T-helper 17 cell (primary cell): ENCODE measurements around the gene UBASH3B. TPM values are rescaled to one million over a fixed set of nuclear protein-coding genes. Genes with fewer than 3 reads are reported as not detected.

Experiments used
- ATAC-seq: fragments of 150-1000 bp; cut with Tn5 transposase; 2 replicates; pipeline ENCODE4 v1.10.0; 2021; ENCODE audit warnings: mild to moderate bottlenecking, moderate library complexity
- DNase-seq, 3 donors: peaks; one replicate each; pipeline versions ENCODE4 v3.0.0 to v3.0.0-alpha.2; 2020 to 2021
- H3K9me3 ChIP-seq: one replicate; pipeline ENCODE4 v1.7.0; 2013; ENCODE audit warnings: low read length, mild to moderate bottlenecking; ENCODE audit not compliant: control insufficient read depth, poor library complexity, severe bottlenecking
- H3K27ac Mint-ChIP-seq: one replicate; pipeline ENCODE4 v1.8.0; 2022; ENCODE audit warnings: mild to moderate bottlenecking, moderate library complexity, mixed read lengths
- H3K27me3 Mint-ChIP-seq: one replicate; pipeline ENCODE4 v1.8.0; 2022; ENCODE audit warnings: mixed read lengths
- H3K36me3 Mint-ChIP-seq: one replicate; pipeline ENCODE4 v1.8.0; 2022; ENCODE audit warnings: low read depth, mixed read lengths
- H3K4me1 Mint-ChIP-seq: one replicate; pipeline ENCODE4 v1.8.0; 2022; ENCODE audit warnings: mild to moderate bottlenecking, mixed read lengths
- H3K4me3 Mint-ChIP-seq: one replicate; pipeline ENCODE4 v1.8.0; 2022; ENCODE audit warnings: mild to moderate bottlenecking, moderate library complexity, mixed read lengths
- total RNA-seq, 4 donors: library from RNA in 2 of 4; stranded (reverse) in 2 of 4; gene quantifications; one replicate each; pipeline ENCODE4 v1.2.3 and lab custom pipeline; 2022 to 2026

The UBASH3B gene
- total RNA-seq, 2 donors from 2014 or later: 22.6 to 23.6 TPM

DNA sequence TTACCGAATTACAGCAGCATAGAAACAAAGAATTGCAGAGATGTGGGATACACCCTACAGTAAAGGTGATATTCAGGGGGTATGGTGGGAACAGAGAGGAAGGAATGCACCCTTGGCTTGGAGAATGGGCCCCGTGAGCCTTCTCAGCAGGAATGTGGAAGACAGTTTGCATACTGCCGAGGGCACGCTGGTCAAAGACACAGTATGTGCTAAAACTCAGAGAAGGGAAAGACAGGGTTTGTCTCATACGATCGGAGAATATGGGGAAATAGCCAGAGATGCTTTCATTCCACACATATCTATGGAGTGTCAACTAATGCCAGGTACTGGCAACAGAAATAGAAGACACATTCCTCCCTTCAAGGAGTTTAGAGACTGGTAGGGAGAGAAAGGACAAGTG lies 36.9 kb downstream of the UBASH3B start:
- H3K27me3 Mint-ChIP-seq: no peaks in the 10 kb centered on the region
- no peak overlapping the region for H3K4me3 Mint-ChIP-seq
- ATAC-seq (no peak), DNase-seq (no peak)
- no peaks in the 10 kb centered on the region for H3K9me3 ChIP-seq
- peaks cover 37% of the 10 kb centered on the region for H3K4me1 Mint-ChIP-seq
- no peaks in the 10 kb centered on the region for H3K36me3 Mint-ChIP-seq
- H3K27ac Mint-ChIP-seq: peak overlapping the region; percentile 87

DNA sequence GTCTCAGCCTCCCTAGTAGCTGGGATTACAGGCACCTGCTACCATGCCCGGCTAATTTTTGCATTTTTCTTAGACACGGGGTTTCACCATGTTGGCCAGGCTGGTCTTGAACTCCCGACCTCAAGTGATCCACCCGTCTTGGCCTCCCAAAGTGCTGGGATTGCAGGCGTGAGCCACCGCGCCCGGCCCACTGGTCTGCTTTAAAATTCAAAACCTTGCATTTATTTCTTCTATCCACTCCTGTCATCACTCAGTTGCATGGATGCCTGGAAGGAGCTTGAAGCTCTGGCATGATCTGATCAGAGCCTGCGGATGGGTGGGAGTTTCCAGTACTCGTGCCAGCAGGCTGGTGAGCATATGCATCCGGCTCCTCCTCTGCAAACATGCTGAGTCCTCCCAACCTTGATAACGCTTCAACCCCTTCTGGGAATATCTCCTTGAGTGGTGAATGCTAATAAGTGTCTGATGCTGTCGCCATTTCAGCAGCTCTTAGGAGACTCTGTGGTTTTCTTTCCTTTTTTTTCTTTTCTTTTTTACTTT lies 39.6 kb downstream of the UBASH3B start:
- no peaks in the 10 kb centered on the region for H3K9me3 ChIP-seq
- ATAC-seq (no peak), DNase-seq (no peak)
- Mint-ChIP-seq H3K27ac (no peak overlapping the region), H3K4me1 (peaks cover 50% of the 10 kb centered on the region), H3K4me3 (no peak overlapping the region), H3K27me3 (no peaks in the 10 kb centered on the region), H3K36me3 (no peaks in the 10 kb centered on the region)

DNA sequence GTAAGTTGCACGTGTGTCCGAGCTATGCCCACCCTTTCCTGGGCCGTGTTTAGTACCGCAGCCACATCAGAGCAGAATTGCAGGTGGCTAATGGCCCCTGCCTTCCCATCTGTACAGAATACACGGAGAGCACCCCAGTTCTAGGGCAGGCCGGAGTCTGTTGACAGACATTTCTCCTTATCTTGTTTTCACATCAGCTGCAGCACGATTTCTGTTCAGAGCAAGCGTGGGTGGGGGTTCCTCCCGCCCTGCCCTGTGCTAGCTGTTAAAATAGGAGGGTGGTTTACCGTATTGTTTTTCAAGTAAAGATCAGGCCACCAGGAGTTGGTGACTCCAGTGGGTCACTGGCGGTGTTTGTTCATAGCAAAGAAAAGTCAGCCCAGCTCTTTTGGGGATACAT lies 41.1 kb downstream of the UBASH3B start:
- peak; percentile 24 to 39 (median 38) for DNase-seq
- peak; percentile 89 for ATAC-seq
- no peaks in the 10 kb centered on the region for H3K27me3 Mint-ChIP-seq
- peak overlapping the region; percentile 94 for H3K27ac Mint-ChIP-seq
- peaks cover 1% of the 10 kb centered on the region for H3K36me3 Mint-ChIP-seq
- H3K4me3 Mint-ChIP-seq: peak overlapping the region; percentile 84
- no peaks in the 10 kb centered on the region for H3K9me3 ChIP-seq
- H3K4me1 Mint-ChIP-seq: peaks cover 48% of the 10 kb centered on the region

DNA sequence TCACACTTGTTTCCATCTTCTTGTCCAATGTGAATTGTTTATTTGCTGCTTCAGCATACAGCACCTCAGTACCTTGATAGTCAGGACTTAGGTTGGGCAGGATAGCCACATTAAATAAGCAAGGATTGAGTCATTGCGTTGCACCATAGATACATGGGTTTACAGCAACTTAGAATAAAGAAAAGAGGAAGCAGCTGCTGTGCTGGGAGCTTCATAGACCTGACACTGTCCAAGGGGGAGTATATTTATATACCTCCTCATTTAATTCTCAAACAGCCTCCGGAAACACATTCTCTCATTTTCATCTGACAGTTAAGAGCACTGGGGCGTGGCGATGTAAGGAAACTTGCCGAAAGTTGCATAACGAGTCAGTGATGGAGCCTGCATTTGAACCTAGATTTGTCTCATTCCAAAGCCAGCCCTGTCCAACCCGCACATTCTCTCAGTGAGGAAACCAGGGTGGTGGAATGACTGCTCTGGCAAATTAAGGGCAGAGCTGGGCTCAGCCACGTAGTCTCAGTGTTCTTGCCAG lies 42.2 kb downstream of the UBASH3B start:
- Mint-ChIP-seq H3K36me3 (peaks cover 5% of the 10 kb centered on the region), H3K4me1 (peaks cover 47% of the 10 kb centered on the region), H3K27ac (peak overlapping the region; percentile 94), H3K4me3 (peak overlapping the region; percentile 84), H3K27me3 (no peaks in the 10 kb centered on the region)
- ATAC-seq (peak; percentile 69), DNase-seq (no peak)
- H3K9me3 ChIP-seq: no peaks in the 10 kb centered on the region

DNA sequence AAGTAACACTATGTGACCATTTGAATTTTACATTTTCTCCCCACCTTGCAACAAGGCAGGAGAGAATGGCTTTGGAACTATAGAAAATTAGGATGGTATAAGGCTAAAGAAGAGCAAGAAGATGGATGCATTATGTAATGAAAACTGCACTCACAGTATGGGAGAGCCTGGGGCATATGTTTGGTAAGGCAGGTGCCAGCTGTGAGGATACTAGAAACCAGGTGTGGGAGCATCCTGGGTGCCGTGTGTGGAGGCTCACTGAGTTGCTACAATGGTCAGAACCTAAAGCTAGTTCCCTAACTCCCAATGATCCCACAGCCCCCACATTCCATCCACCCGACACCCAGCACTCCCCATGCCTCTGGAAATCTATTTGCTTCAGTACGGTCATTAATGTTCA lies 42.9 kb downstream of the UBASH3B start:
- Mint-ChIP-seq H3K4me3 (peak overlapping the region; percentile 84), H3K36me3 (peaks cover 5% of the 10 kb centered on the region), H3K4me1 (peaks cover 47% of the 10 kb centered on the region), H3K27ac (peak overlapping the region; percentile 94), H3K27me3 (no peaks in the 10 kb centered on the region)
- ATAC-seq (no peak), DNase-seq (no peak)
- no peaks in the 10 kb centered on the region for H3K9me3 ChIP-seq

DNA sequence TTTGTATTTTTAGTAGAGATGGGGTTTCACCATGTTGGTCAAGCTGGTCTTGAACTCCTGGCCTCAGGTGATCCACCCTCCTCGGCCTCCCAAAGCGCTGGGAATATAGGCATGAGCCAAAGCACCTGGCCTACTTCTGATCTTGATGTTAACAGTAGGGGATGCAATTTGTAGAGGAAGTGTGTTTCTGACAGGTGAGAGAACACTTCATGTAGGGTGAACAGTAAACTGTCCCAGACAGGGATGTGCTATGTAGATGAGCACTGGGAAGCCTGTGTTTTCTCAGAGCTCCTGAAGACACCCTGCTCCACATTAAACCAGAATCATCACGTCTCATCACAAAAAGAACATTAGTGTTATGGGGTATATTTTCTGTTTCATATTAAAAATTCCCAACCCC lies 45.1 kb downstream of the UBASH3B start:
- no peaks in the 10 kb centered on the region for H3K9me3 ChIP-seq
- DNase-seq (no peak), ATAC-seq (no peak)
- Mint-ChIP-seq H3K4me1 (peaks cover 44% of the 10 kb centered on the region), H3K4me3 (no peak overlapping the region), H3K27ac (peak overlapping the region; percentile 91), H3K36me3 (peaks cover 5% of the 10 kb centered on the region), H3K27me3 (no peaks in the 10 kb centered on the region)

DNA sequence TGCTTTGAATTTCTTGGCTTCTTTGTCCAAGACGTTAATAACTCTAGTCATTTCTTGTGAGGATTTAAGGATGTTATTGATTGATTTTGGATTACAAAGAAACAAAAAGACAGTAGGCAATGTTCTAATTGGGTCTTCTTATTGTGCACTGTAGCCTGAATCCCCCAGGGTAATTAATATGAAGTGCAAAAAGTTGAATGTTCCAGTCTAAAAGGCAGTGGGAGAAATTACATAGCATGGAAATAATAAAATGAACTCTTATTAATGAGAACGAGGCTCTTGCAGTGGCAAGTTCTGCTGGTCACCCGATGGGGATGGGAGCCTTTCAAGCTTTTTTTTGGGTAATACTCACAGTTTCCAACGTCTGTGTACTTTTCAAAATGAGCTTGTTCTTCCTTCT lies 45.6 kb downstream of the UBASH3B start:
- H3K4me3 Mint-ChIP-seq: no peak overlapping the region
- ATAC-seq (no peak), DNase-seq (no peak)
- peaks cover 5% of the 10 kb centered on the region for H3K36me3 Mint-ChIP-seq
- H3K27ac Mint-ChIP-seq: peak overlapping the region; percentile 91
- no peaks in the 10 kb centered on the region for H3K27me3 Mint-ChIP-seq
- no peaks in the 10 kb centered on the region for H3K9me3 ChIP-seq
- H3K4me1 Mint-ChIP-seq: peaks cover 44% of the 10 kb centered on the region

DNA sequence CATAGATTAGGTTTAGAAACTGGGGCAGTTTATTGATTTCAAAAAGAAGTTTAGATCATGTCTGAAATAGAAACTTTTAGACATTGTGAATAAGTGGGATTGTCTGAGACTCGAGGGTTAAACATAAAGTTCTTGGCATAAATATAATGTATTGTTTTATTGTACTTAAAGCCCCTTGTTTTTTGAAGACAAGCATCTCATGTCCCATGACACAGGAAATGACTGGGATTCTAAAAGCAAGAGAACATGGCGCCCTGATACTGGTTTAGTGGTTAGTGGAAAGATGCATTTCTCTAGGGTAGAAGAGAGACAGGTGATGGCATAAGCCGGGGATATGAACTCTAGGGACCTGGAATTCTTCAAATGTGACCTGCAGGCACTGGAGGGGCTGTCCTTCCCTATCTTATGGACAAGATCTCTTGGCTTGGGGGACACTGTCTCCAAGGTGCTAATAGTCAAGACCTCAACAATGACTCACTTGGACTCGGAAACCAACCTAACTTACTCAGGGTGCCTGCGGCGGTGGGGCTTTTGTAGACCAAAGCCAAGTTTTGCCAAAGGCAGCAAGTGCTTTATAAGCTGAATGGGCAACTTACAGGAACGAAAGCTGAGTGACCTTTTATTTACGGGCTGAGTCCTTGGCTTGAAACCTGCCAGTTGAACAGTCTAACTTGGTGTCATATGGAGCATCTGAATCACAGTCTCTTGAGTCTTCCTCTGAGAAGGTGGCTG lies 48.2 kb downstream of the UBASH3B start:
- Mint-ChIP-seq H3K27ac (peak overlapping the region; percentile 91), H3K4me1 (peaks cover 26% of the 10 kb centered on the region), H3K27me3 (no peaks in the 10 kb centered on the region), H3K4me3 (peak overlapping the region; percentile 51), H3K36me3 (peaks cover 5% of the 10 kb centered on the region)
- no peak for DNase-seq
- H3K9me3 ChIP-seq: no peaks in the 10 kb centered on the region
- ATAC-seq: no peak

DNA sequence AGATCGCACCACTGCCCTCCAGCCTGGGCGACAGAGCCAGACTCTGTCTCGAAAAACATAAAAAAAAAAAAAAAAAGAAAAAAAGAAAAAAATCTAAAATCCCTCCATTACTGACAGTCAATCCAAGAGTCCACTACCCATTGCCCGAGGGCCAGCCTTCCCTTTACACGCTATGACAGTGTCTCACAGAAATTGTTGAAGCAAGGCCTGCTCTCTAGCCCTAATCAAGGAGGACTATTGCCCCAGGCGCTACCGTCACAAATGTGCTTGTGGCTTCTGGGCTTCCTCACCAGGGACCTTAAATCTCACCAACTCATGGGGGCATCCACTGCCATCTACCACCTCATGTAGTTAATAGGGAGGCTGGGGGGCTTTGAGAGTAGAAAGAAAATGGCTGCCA lies 49.9 kb downstream of the UBASH3B start:
- Mint-ChIP-seq H3K4me3 (no peak overlapping the region), H3K4me1 (peaks cover 20% of the 10 kb centered on the region), H3K27ac (no peak overlapping the region), H3K36me3 (peaks cover 5% of the 10 kb centered on the region), H3K27me3 (no peaks in the 10 kb centered on the region)
- DNase-seq (no peak), ATAC-seq (no peak)
- no peaks in the 10 kb centered on the region for H3K9me3 ChIP-seq

DNA sequence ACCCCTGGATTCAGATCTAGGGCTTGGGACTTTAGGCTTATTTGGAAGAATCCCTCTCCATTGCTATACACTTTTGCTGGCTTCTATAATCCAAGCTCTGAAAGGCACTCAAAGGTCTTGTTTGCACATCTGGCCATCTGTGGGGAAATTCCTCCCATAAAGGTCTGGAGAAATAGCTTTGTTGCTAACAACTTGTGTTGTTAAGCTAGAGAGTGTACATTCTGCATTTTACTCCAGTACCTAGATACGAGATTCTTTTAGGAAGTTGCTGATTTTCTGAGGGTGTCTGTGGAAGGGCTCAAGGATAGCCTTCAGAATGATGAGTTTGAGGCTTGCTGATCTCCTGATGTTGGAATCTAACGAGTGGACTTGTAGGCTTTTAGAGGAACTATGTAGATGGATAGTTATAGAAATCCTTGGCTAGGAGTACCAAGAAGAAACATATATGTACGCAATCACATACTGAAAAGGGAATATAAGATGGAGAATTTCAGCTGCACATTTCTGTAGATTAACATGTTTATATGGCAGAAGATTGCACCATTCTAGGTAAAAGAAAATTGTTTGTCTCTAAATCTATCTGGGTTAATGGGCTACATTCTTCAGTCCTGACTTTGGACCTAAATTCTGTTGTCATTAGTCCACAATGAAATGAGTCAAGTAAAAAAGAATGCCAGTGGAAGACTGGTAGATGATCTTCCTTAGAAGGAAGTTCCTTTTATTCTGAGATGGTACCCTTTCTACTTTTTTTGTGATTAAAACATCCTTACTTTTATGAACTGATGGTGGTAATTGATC lies 51.0 kb downstream of the UBASH3B start:
- Mint-ChIP-seq H3K36me3 (peaks cover 5% of the 10 kb centered on the region), H3K27me3 (no peaks in the 10 kb centered on the region), H3K4me1 (peaks cover 17% of the 10 kb centered on the region), H3K27ac (peak overlapping the region; percentile 9), H3K4me3 (no peak overlapping the region)
- DNase-seq (no peak), ATAC-seq (no peak)
- H3K9me3 ChIP-seq: no peaks in the 10 kb centered on the region

DNA sequence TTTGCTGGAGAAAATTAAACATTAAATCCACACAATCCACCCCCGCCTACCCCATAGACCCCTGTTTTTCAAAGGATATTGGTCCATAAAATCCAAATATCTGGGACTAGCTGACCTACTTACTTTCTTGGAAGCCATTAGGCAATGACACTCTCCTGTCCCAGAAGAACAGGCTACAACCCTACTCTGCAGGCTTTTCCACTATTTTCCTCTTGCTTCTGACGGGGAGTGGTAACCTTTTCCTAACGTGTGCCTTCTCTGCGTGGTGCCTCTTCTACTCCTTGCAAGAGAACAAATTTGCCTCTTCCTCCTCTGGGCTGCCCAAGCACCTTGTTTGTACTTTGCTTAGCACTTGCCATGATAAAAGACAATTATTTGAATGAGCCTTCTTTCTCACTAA lies 51.6 kb downstream of the UBASH3B start:
- no peak for DNase-seq
- Mint-ChIP-seq H3K4me3 (no peak overlapping the region), H3K4me1 (peaks cover 11% of the 10 kb centered on the region), H3K36me3 (no peaks in the 10 kb centered on the region), H3K27me3 (no peaks in the 10 kb centered on the region), H3K27ac (no peak overlapping the region)
- no peak for ATAC-seq
- H3K9me3 ChIP-seq: no peaks in the 10 kb centered on the region

DNA sequence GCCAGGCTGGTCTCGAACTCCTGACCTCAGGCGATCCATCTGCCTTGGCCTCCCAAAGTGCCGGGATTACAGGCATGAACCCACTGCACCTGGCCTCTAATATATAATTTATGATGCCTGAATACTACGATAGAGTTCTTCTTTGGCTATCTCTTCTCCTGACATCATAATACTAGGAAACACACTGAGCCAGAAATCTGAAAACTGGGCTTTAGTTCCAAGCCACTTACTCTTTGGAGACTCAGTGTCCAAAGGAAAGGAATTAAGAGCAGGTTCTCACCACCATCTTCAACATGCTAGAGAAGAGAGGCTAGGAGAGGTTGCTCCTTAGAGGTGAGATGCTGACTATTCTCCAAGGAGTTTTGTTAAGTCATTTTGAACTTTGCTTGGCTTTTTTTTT lies 52.4 kb downstream of the UBASH3B start:
- H3K4me1 Mint-ChIP-seq: peaks cover 10% of the 10 kb centered on the region
- H3K4me3 Mint-ChIP-seq: no peak overlapping the region
- no peaks in the 10 kb centered on the region for H3K9me3 ChIP-seq
- DNase-seq: no peak
- no peak for ATAC-seq
- no peaks in the 10 kb centered on the region for H3K36me3 Mint-ChIP-seq
- no peak overlapping the region for H3K27ac Mint-ChIP-seq
- no peaks in the 10 kb centered on the region for H3K27me3 Mint-ChIP-seq

DNA sequence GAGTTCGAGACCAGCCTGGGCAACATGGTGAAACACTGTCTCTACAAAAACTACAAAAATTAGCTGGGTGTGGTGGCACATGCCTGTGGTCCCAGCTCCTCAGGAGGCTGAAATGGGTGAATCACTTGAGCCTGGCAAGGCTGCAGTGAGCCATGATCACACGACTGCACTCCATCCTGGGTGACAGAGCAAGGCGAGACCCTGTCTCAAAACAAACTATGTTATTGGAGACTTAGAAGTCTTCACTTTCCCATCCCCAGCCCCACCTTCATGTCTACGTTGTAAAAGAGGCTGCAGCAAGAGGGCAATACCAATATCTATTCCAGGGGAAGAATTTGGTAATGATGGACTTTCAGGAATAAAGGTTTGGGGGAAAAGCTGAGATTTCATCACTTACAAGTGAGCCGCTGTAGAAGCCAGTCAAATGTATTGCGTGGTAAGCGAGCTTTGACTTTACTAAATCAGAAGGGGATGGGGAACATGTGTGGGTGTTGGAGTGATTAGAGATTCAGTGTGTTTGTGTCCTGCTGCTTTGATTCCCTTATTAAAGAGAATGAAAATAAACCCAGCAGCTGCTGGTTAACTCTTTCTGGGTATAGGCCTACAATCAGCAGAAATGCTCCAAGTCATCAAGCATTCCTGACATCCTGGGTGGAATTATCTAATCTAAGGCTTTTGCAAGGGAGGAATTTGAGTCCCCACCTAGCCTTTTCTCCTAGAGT lies 53.7 kb downstream of the UBASH3B start:
- DNase-seq (no peak), ATAC-seq (no peak)
- H3K36me3 Mint-ChIP-seq: no peaks in the 10 kb centered on the region
- no peaks in the 10 kb centered on the region for H3K27me3 Mint-ChIP-seq
- peak overlapping the region; percentile 39 for H3K27ac Mint-ChIP-seq
- H3K4me3 Mint-ChIP-seq: no peak overlapping the region
- peaks cover 3% of the 10 kb centered on the region for H3K4me1 Mint-ChIP-seq
- H3K9me3 ChIP-seq: no peaks in the 10 kb centered on the region
